GM19455 (cell line): ENCODE measurements around the gene PAFAH1B2.
"Not testable (repeated sequence)": the region's sequence is repeated elsewhere in the genome, so short reads cannot be mapped to it uniquely, and the experiment has no call there.

Source experiments
- ATAC-seq: cut with Tn5 transposase; IDR thresholded peaks from one replicate; pipeline ENCODE4 v1.9.1; 2021; ENCODE audit not compliant: unreplicated experiment

Gene PAFAH1B2

GRCh38 chr11:117201658-117202305 lies 57.7 kb downstream of the PAFAH1B2 start:
- ATAC-seq, result no peak

- no peak for ATAC-seq
Measured at GRCh38 chr11:117202386-117203068, 58.4 kb downstream of the PAFAH1B2 start.

GRCh38 chr11:117203069-117203407 lies 59.0 kb downstream of the PAFAH1B2 start:
- no peak for ATAC-seq

GRCh38 chr11:117204283-117205080 lies 60.4 kb downstream of the PAFAH1B2 start:
- ATAC-seq, result no peak

GRCh38 chr11:117205211-117205818 lies 61.2 kb downstream of the PAFAH1B2 start:
- ATAC-seq, result no peak

- not testable (repeated sequence) for ATAC-seq
Measured at GRCh38 chr11:117206111-117206510, 62.0 kb downstream of the PAFAH1B2 start.

GRCh38 chr11:117206859-117207258 lies 62.8 kb downstream of the PAFAH1B2 start:
- not testable (repeated sequence) for ATAC-seq

GRCh38 chr11:117207481-117207880 lies 63.4 kb downstream of the PAFAH1B2 start:
- not testable (repeated sequence) for ATAC-seq

- ATAC-seq, result not testable (repeated sequence)
Measured at GRCh38 chr11:117208710-117209109, 64.6 kb downstream of the PAFAH1B2 start.

GRCh38 chr11:117209351-117210125 lies 65.5 kb downstream of the PAFAH1B2 start:
- not testable (repeated sequence) for ATAC-seq

GRCh38 chr11:117210620-117211019 lies 66.5 kb downstream of the PAFAH1B2 start:
- no peak for ATAC-seq

GRCh38 chr11:117212697-117213355 lies 68.7 kb downstream of the PAFAH1B2 start:
- ATAC-seq, result no peak

- ATAC-seq, result no peak
Measured at GRCh38 chr11:117214404-117215110, 70.5 kb downstream of the PAFAH1B2 start.

- ATAC-seq, result no peak
Measured at GRCh38 chr11:117217141-117218084, 73.3 kb downstream of the PAFAH1B2 start.

GRCh38 chr11:117218133-117218915 lies 74.2 kb downstream of the PAFAH1B2 start:
- ATAC-seq, result no peak

- no peak for ATAC-seq
Measured at GRCh38 chr11:117219001-117219400, 74.9 kb downstream of the PAFAH1B2 start.

GRCh38 chr11:117219455-117219854 lies 75.4 kb downstream of the PAFAH1B2 start:
- ATAC-seq, result no peak

GRCh38 chr11:117219995-117220394 lies 75.9 kb downstream of the PAFAH1B2 start:
- no peak for ATAC-seq
